Natural killer cell (primary cell): ENCODE data around the gene SENP1. TPM values are rescaled to one million over a fixed set of nuclear protein-coding genes. Genes with fewer than 3 reads are reported as not detected.

ENCODE experiments used
- ATAC-seq, 3 donors: fragments of 150-1000 bp in 2 of 3; fragments of 200-7000 bp in 1 of 3; cut with Tn5 transposase; 1 replicate in 1 of 3; 2 replicates in 2 of 3; pipeline ENCODE4 v1.10.0; 2021; ENCODE audit warnings: mild to moderate bottlenecking in 2 of 3, moderate library complexity in 2 of 3
- DNase-seq, 2 donors: peaks; one replicate each; pipeline versions ENCODE4 v3.0.0 to v3.0.0-alpha.2; 2013 to 2021; ENCODE audit warnings: mixed read lengths in 1 of 2
- H3K27ac ChIP-seq: one replicate; pipeline ENCODE4 v1.5.1; 2013; ENCODE audit warnings: mild to moderate bottlenecking, low read length
- H3K27me3 ChIP-seq: one replicate; pipeline ENCODE4 v1.6.1; 2013; ENCODE audit warnings: low read length; ENCODE audit not compliant: control insufficient read depth, insufficient read depth
- H3K36me3 ChIP-seq: one replicate; pipeline ENCODE4 v1.6.1; 2013; ENCODE audit warnings: low read length; ENCODE audit not compliant: control insufficient read depth, insufficient read depth
- H3K4me1 ChIP-seq: one replicate; pipeline ENCODE4 v1.6.1; 2013; ENCODE audit warnings: low read length; ENCODE audit not compliant: control insufficient read depth, insufficient read depth
- H3K4me3 ChIP-seq: one replicate; pipeline ENCODE4 v1.5.1; 2013; ENCODE audit warnings: low read length
- H3K9me3 ChIP-seq: one replicate; pipeline ENCODE4 v1.6.1; 2013; ENCODE audit warnings: low read length; ENCODE audit not compliant: control insufficient read depth, insufficient read depth
- H3K27ac Mint-ChIP-seq, 2 donors: one replicate each; pipeline ENCODE4 v1.8.0; 2022; ENCODE audit warnings: mild to moderate bottlenecking in 2 of 2, mixed read lengths in 2 of 2, moderate library complexity in 1 of 2
- H3K27me3 Mint-ChIP-seq, 2 donors: one replicate each; pipeline ENCODE4 v1.8.0; 2022; ENCODE audit warnings: low read depth in 2 of 2, mixed read lengths in 2 of 2
- H3K36me3 Mint-ChIP-seq: one replicate; pipeline ENCODE4 v1.8.0; 2022; ENCODE audit warnings: mixed read lengths
- H3K4me1 Mint-ChIP-seq, 2 donors: one replicate each; pipeline ENCODE4 v1.8.0; 2022; ENCODE audit warnings: mixed read lengths in 2 of 2
- H3K4me3 Mint-ChIP-seq: one replicate; pipeline ENCODE4 v1.8.0; 2022; ENCODE audit warnings: mild to moderate bottlenecking, moderate library complexity, mixed read lengths
- H3K9me3 Mint-ChIP-seq, 2 donors: one replicate each; pipeline ENCODE4 v1.8.0; 2022; ENCODE audit warnings: mixed read lengths in 2 of 2
- WGBS: methylation state at CpG from one replicate; pipeline ENCODE4 v1.1.7; 2013; ENCODE audit warnings: missing lambda C conversion rate; ENCODE audit not compliant: insufficient coverage; 5-methylcytosine and 5-hydroxymethylcytosine counted together
- intact Hi-C: fragments of 100-400 bp; cut with micrococcal nuclease; formaldehyde crosslinking; loops from one replicate; pipeline ENCODE4 v1.14.2; 2022
- total RNA-seq, 4 donors: library from RNA; stranded (reverse); fragments of 120-200 nt in 1 of 4; gene quantifications; one replicate each; pipeline versions ENCODE4 v1.2.3 to v1.2.4, GENCODE V29; 2013 to 2022
- TF ChIP-seq, protein P1 (sequence below): fragments of 200-600 bp; IDR thresholded peaks from one replicate; pipeline ENCODE4 v1.8.0; 2022; ENCODE audit warnings: antibody characterized with exemption

Gene SENP1
- total RNA-seq, 3 donors from 2014 or later (not counting 1 experiment from before 2014, with no cell fraction given), result 35.6 to 39.6 (median 36.8) TPM

DNA sequence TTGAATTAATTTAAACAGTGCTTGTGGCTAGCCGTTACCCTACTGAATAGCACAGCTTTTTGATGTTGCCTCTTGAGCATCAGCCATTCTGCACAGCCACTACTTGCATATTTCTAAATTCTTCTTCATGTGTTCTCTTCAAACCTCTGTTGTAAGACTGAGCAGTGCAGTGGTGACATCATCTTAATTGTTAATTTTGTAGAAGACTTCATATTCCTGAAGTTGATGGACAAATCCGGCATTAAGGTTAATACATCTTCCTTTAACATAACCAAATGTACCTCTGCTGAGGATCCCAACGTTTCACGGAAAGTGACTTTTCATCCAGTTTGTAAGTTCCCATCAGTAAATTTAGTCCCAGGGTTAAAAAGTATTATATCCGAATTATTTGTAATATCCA, 25.6 kb downstream of the SENP1 start:
- no peak for DNase-seq
- TF ChIP-seq, protein P1, sequence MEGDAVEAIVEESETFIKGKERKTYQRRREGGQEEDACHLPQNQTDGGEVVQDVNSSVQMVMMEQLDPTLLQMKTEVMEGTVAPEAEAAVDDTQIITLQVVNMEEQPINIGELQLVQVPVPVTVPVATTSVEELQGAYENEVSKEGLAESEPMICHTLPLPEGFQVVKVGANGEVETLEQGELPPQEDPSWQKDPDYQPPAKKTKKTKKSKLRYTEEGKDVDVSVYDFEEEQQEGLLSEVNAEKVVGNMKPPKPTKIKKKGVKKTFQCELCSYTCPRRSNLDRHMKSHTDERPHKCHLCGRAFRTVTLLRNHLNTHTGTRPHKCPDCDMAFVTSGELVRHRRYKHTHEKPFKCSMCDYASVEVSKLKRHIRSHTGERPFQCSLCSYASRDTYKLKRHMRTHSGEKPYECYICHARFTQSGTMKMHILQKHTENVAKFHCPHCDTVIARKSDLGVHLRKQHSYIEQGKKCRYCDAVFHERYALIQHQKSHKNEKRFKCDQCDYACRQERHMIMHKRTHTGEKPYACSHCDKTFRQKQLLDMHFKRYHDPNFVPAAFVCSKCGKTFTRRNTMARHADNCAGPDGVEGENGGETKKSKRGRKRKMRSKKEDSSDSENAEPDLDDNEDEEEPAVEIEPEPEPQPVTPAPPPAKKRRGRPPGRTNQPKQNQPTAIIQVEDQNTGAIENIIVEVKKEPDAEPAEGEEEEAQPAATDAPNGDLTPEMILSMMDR, result no peak
- Mint-ChIP-seq H3K27me3 (no peaks in the 10 kb centered on the region), H3K27ac (no peak overlapping the region), H3K36me3 (peaks cover 24% of the 10 kb centered on the region), H3K4me3 (no peak overlapping the region), H3K9me3 (no peaks in the 10 kb centered on the region), H3K4me1 (no peaks in the 10 kb centered on the region)
- intact Hi-C loops, result no loop called here
- 97% methylated on average over 4 of the region's 5 CpGs for WGBS
- Histone ChIP-seq H3K4me1 (no peaks in the 10 kb centered on the region), H3K36me3 (peaks cover 40% of the 10 kb centered on the region), H3K27ac (no peak overlapping the region), H3K9me3 (no peaks in the 10 kb centered on the region), H3K4me3 (no peak overlapping the region), H3K27me3 (no peaks in the 10 kb centered on the region)
- no peak for ATAC-seq

DNA sequence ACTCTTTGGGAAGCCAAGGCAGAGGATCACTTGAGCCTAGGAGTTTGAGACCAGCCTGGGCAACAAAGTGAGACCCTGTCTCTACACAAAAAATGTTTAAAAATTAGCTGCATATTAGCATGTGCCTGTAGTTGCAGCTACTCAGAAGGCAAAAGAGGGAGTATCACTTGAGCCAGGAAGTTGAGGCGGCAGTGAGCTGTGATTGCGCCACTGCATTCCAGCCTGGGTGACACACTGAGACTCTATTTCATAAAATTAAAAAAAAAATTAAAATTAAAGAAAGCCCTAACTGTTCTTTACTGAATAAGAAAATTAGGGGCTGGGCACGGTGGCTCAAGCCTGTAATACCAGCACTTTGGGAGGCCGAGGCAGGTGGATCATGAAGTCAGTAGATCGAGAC, 27.0 kb downstream of the SENP1 start:
- TF ChIP-seq, protein P1, result no peak
- H3K27ac ChIP-seq, result no peak overlapping the region
- Mint-ChIP-seq H3K9me3 (no peaks in the 10 kb centered on the region), H3K27me3 (no peaks in the 10 kb centered on the region), H3K36me3 (peaks cover 23% of the 10 kb centered on the region), H3K4me1 (no peaks in the 10 kb centered on the region), H3K4me3 (no peak overlapping the region), H3K27ac (no peak overlapping the region)
- 96% methylated on average over 4 of the region's 5 CpGs for WGBS
- intact Hi-C loops, result no loop called here
- H3K27me3 ChIP-seq, result no peaks in the 10 kb centered on the region
- DNase-seq (no peak), ATAC-seq (no peak)
- no peaks in the 10 kb centered on the region for H3K4me1 ChIP-seq
- no peak overlapping the region for H3K4me3 ChIP-seq
- H3K36me3 ChIP-seq, result peaks cover 43% of the 10 kb centered on the region
- no peaks in the 10 kb centered on the region for H3K9me3 ChIP-seq

DNA sequence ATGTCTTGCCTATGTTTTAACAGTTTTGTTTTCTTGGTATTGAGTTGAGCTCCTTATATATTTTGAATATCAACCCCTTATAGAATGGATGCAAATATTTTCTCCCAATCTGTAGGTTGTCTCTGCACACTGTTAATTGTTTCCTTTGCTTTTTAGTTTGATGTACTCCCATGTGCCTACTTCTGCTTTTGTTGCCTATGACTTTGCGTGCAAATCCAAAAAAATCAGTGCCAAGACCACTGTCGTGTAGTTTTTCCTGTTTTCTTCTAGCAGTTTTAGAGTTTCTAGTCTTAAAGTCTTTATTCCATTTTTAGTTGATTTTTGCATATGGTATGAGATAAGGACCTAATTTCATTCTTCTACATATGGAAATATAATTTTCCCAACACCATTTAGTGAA, 28.8 kb downstream of the SENP1 start:
- DNase-seq, result no peak
- H3K4me1 Mint-ChIP-seq, result no peaks in the 10 kb centered on the region
- Histone ChIP-seq H3K9me3 (no peaks in the 10 kb centered on the region), H3K4me3 (no peak overlapping the region), H3K27me3 (no peaks in the 10 kb centered on the region), H3K4me1 (no peaks in the 10 kb centered on the region), H3K36me3 (peaks cover 42% of the 10 kb centered on the region), H3K27ac (no peak overlapping the region)
- no peaks in the 10 kb centered on the region for H3K27me3 Mint-ChIP-seq
- ATAC-seq, result no peak
- no peak overlapping the region for H3K4me3 Mint-ChIP-seq
- intact Hi-C loops, result no loop called here
- peaks cover 15% of the 10 kb centered on the region for H3K36me3 Mint-ChIP-seq
- 100% methylated on average over 1 of the region's 2 CpGs for WGBS
- no peak overlapping the region for H3K27ac Mint-ChIP-seq
- no peaks in the 10 kb centered on the region for H3K9me3 Mint-ChIP-seq
- TF ChIP-seq, protein P1, result no peak

DNA sequence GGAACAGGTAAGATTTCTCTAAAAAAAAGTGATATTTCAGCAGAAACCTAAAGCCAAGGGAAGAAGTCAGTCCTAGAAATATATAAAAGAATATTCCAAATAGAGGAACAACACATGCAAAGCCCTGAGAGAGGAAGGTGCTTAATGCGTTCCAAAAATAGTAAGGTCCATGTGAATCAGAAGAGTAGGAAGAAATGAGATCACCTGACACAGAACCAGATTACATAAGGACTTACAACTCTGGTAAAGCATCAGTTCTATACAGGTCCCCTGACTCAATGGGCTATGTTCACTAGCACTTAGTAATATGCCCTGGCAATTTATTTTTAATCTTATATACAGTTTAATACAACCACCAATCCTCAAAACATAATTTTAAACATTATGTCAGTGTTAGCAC, 30.0 kb downstream of the SENP1 start:
- DNase-seq, result no peak
- TF ChIP-seq, protein P1, result no peak
- no peaks in the 10 kb centered on the region for H3K9me3 ChIP-seq
- H3K27me3 ChIP-seq, result no peaks in the 10 kb centered on the region
- no peak overlapping the region for H3K4me3 ChIP-seq
- Mint-ChIP-seq H3K4me1 (no peaks in the 10 kb centered on the region), H3K4me3 (no peak overlapping the region), H3K36me3 (peaks cover 18% of the 10 kb centered on the region), H3K27ac (no peak overlapping the region), H3K27me3 (no peaks in the 10 kb centered on the region), H3K9me3 (no peaks in the 10 kb centered on the region)
- H3K36me3 ChIP-seq, result peaks cover 51% of the 10 kb centered on the region
- WGBS, result 71% methylated on average over 1 of the region's 1 CpG
- no peak for ATAC-seq
- H3K27ac ChIP-seq, result no peak overlapping the region
- intact Hi-C loops, result no loop called here
- H3K4me1 ChIP-seq, result no peaks in the 10 kb centered on the region
